Neural cell (in vitro differentiated cells): Measurements from ENCODE around the gene UBE2F.

ENCODE experiments used
- EP300 ChIP-seq: fragments of 450-650 bp; conservative IDR thresholded peaks from 2 replicates; pipeline ENCODE4 v1.6.1; 2014; ENCODE audit warnings: antibody characterized with exemption, mild to moderate bottlenecking, moderate library complexity; ENCODE audit not compliant: poor library complexity, severe bottlenecking
- EZH2 ChIP-seq: fragments of 200-600, 300-800 bp; shearing (Covaris generic), sonication (generic); IDR thresholded peaks from 2 replicates; pipeline ENCODE4 v1.6.1; 2014; ENCODE audit warnings: antibody characterized with exemption, low read length, borderline replicate concordance, mild to moderate bottlenecking; ENCODE audit not compliant: insufficient read depth, poor library complexity, severe bottlenecking
- RAD21 ChIP-seq: fragments of 450-650 bp; conservative IDR thresholded peaks from 2 replicates; pipeline ENCODE4 v1.6.1; 2014; ENCODE audit warnings: antibody characterized with exemption, mild to moderate bottlenecking, moderate library complexity
- TF ChIP-seq, protein P1 (sequence below): fragments of 450-650 bp; IDR thresholded peaks from 2 replicates; pipeline ENCODE4 v1.5.1; 2014; ENCODE audit warnings: antibody characterized with exemption, mild to moderate bottlenecking, moderate library complexity; ENCODE audit not compliant: poor library complexity, severe bottlenecking

DNA sequence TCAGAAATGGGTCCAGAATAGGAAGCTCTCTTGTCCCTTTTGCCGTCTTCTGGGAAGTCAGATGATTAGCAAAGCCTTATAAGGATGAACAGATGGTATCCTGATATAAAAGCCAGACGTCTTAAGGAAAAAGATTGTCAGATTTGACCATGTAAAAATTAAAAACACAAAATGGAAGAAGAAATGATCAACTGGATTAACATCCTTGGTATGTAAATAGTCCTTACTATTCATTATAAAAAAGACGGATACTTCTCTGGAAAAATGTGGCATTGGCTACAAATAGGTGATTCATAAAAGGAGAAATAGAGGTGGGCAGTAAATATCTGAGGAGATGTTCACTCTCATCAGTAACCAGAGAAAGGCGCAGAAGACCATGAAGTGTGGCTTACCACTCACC is 60.2 kb downstream of the UBE2F start:
- TF ChIP-seq, protein P1, sequence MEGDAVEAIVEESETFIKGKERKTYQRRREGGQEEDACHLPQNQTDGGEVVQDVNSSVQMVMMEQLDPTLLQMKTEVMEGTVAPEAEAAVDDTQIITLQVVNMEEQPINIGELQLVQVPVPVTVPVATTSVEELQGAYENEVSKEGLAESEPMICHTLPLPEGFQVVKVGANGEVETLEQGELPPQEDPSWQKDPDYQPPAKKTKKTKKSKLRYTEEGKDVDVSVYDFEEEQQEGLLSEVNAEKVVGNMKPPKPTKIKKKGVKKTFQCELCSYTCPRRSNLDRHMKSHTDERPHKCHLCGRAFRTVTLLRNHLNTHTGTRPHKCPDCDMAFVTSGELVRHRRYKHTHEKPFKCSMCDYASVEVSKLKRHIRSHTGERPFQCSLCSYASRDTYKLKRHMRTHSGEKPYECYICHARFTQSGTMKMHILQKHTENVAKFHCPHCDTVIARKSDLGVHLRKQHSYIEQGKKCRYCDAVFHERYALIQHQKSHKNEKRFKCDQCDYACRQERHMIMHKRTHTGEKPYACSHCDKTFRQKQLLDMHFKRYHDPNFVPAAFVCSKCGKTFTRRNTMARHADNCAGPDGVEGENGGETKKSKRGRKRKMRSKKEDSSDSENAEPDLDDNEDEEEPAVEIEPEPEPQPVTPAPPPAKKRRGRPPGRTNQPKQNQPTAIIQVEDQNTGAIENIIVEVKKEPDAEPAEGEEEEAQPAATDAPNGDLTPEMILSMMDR, result no peak
- TF ChIP-seq RAD21, result no peak
- TF ChIP-seq EP300, result no peak
- TF ChIP-seq EZH2, result no peak
